Smooth muscle cell (in vitro differentiated cells): ENCODE data around the gene BNIP1. TPM values are rescaled to one million over a fixed set of nuclear protein-coding genes. Genes with fewer than 3 reads are reported as not detected.

Source experiments
- DNase-seq: peaks from one replicate; lab custom pipeline; 2025; ENCODE audit not compliant: unreplicated experiment; lab: John Stamatoyannopoulos, UW
- H2AFZ ChIP-seq: fragments of 200-600 bp; sonication (generic); 2 replicates; pipeline ENCODE4 v1.6.0; 2016; ENCODE audit warnings: antibody characterized with exemption, low read depth, mild to moderate bottlenecking
- H3F3A ChIP-seq: fragments of 200-600 bp; sonication (generic); 2 replicates; pipeline ENCODE4 v1.6.0; 2017; ENCODE audit warnings: antibody characterized with exemption, low read depth
- H3K27ac ChIP-seq: fragments of 200-600 bp; sonication (generic); 2 replicates; pipeline ENCODE4 v1.5.1; 2016; ENCODE audit warnings: low read depth, mild to moderate bottlenecking
- H3K27me3 ChIP-seq: fragments of 200-600 bp; sonication (generic); 2 replicates; pipeline ENCODE4 v1.6.1; 2016; ENCODE audit warnings: low read depth, mild to moderate bottlenecking
- H3K36me3 ChIP-seq: fragments of 200-600 bp; sonication (generic); 2 replicates; pipeline ENCODE4 v1.5.1; 2016; ENCODE audit warnings: low read depth
- H3K4me1 ChIP-seq: fragments of 200-600 bp; sonication (generic); 2 replicates; pipeline ENCODE4 v1.5.1; 2016; ENCODE audit warnings: low read depth
- H3K4me2 ChIP-seq: fragments of 200-600 bp; sonication (generic); 2 replicates; pipeline ENCODE4 v1.6.0; 2016; ENCODE audit warnings: mild to moderate bottlenecking
- H3K4me3 ChIP-seq: fragments of 200-600 bp; sonication (generic); 2 replicates; pipeline ENCODE4 v1.5.1; 2016; ENCODE audit warnings: mild to moderate bottlenecking
- H3K79me2 ChIP-seq: fragments of 200-600 bp; sonication (generic); 2 replicates; pipeline ENCODE4 v1.6.0; 2016; ENCODE audit warnings: low read depth, mild to moderate bottlenecking
- H3K9ac ChIP-seq: fragments of 200-600 bp; sonication (generic); 2 replicates; pipeline ENCODE4 v1.6.0; 2016; ENCODE audit warnings: low read depth
- H3K9me3 ChIP-seq: fragments of 200-600 bp; sonication (generic); replicated peaks from 2 replicates; pipeline ENCODE4 v1.5.1; 2016; ENCODE audit warnings: low read depth
- H4K20me1 ChIP-seq: fragments of 200-600 bp; sonication (generic); 2 replicates; pipeline ENCODE4 v1.6.0; 2016; ENCODE audit warnings: low read depth
- CTCF ChIP-seq: fragments of 200-600 bp; sonication (generic); IDR thresholded peaks from 2 replicates; pipeline ENCODE4 v1.5.1; 2017; ENCODE audit warnings: borderline replicate concordance, mild to moderate bottlenecking, antibody characterized with exemption; ENCODE audit not compliant: insufficient read depth, poor library complexity, severe bottlenecking
- WGBS: methylation state at CpG from one replicate; pipeline ENCODE4 v1.1.7; 2016; ENCODE audit warnings: low lambda C conversion rate; 5-methylcytosine and 5-hydroxymethylcytosine counted together
- polyA plus RNA-seq: library from polyadenylated mRNA; unstranded; fragments of >200 nt; fragmentation: Nextera tagmentation; extraction: Ambion mirVana; gene quantifications from 2 replicates; pipeline ENCODE4 v1.2.1, GENCODE V29; 2016
- total RNA-seq: library from RNA; depleted of rRNA; stranded (reverse); fragments of >200 nt; gene quantifications from 2 replicates; pipeline ENCODE4 v1.2.3, GENCODE V29; 2014

Gene BNIP1
- total and polyA plus RNA-seq, 2 experiments from 2014 or later, result 15.0 to 16.2 TPM

- Histone ChIP-seq H3F3A (no peaks in the 10 kb centered on the region), H4K20me1 (no peaks in the 10 kb centered on the region), H3K4me2 (no peak overlapping the region), H3K4me1 (no peaks in the 10 kb centered on the region), H2AFZ (no peak overlapping the region), H3K27ac (no peak overlapping the region), H3K9ac (no peak overlapping the region), H3K36me3 (no peaks in the 10 kb centered on the region), H3K79me2 (no peaks in the 10 kb centered on the region), H3K9me3 (no peaks in the 10 kb centered on the region), H3K4me3 (no peak overlapping the region), H3K27me3 (no peaks in the 10 kb centered on the region)
- no peak for DNase-seq
- no peak for TF ChIP-seq CTCF
- 93% methylated on average over 8 of the region's 8 CpGs for WGBS
These were observed 14.0 kb downstream of the BNIP1 start for GRCh38 chr5:173158366-173158765.

GRCh38 chr5:173159256-173159655 lies 14.9 kb downstream of the BNIP1 start:
- H3K4me1 ChIP-seq, result no peaks in the 10 kb centered on the region

GRCh38 chr5:173161148-173161547 lies 16.8 kb downstream of the BNIP1 start:
- no peak overlapping the region for H3K4me2 ChIP-seq
- DNase-seq, result no peak
- no peaks in the 10 kb centered on the region for H4K20me1 ChIP-seq
- H3F3A ChIP-seq, result no peaks in the 10 kb centered on the region
- H3K9ac ChIP-seq, result no peak overlapping the region
- WGBS, result 97% methylated on average over 5 of the region's 5 CpGs
- TF ChIP-seq CTCF, result no peak
- no peaks in the 10 kb centered on the region for H3K27me3 ChIP-seq
- no peaks in the 10 kb centered on the region for H3K79me2 ChIP-seq
- H3K36me3 ChIP-seq, result no peaks in the 10 kb centered on the region
- no peak overlapping the region for H2AFZ ChIP-seq
- no peaks in the 10 kb centered on the region for H3K9me3 ChIP-seq
- H3K4me1 ChIP-seq, result no peaks in the 10 kb centered on the region
- no peak overlapping the region for H3K27ac ChIP-seq
- H3K4me3 ChIP-seq, result no peak overlapping the region

More at GRCh38 chr5:173159256-173159655, 14.9 kb downstream of the BNIP1 start:
- Histone ChIP-seq H3K27ac (no peak overlapping the region), H3K79me2 (no peaks in the 10 kb centered on the region), H3K4me3 (no peak overlapping the region), H3K4me2 (no peak overlapping the region), H3K36me3 (no peaks in the 10 kb centered on the region), H2AFZ (no peak overlapping the region), H3F3A (no peaks in the 10 kb centered on the region), H4K20me1 (no peaks in the 10 kb centered on the region), H3K27me3 (no peaks in the 10 kb centered on the region), H3K9ac (no peak overlapping the region), H3K9me3 (no peaks in the 10 kb centered on the region)
- no peak for DNase-seq
- WGBS, result 80% methylated on average over 3 of the region's 3 CpGs
- no peak for TF ChIP-seq CTCF

GRCh38 chr5:173163219-173163618 lies 18.9 kb downstream of the BNIP1 start:
- no peaks in the 10 kb centered on the region for H3K9me3 ChIP-seq
- no peak for DNase-seq
- 94% methylated on average over 7 of the region's 7 CpGs for WGBS
- no peak for TF ChIP-seq CTCF
- no peaks in the 10 kb centered on the region for H3F3A ChIP-seq
- H2AFZ ChIP-seq, result no peak overlapping the region
- no peak overlapping the region for H3K4me2 ChIP-seq
- H3K9ac ChIP-seq, result no peak overlapping the region
- H3K36me3 ChIP-seq, result no peaks in the 10 kb centered on the region
- no peaks in the 10 kb centered on the region for H3K79me2 ChIP-seq
- no peak overlapping the region for H3K27ac ChIP-seq
- H3K27me3 ChIP-seq, result no peaks in the 10 kb centered on the region
- H3K4me1 ChIP-seq, result no peaks in the 10 kb centered on the region
- no peaks in the 10 kb centered on the region for H4K20me1 ChIP-seq
- no peak overlapping the region for H3K4me3 ChIP-seq
